Measurements from ENCODE around the gene PPM1E.

PPM1E gene

DNA sequence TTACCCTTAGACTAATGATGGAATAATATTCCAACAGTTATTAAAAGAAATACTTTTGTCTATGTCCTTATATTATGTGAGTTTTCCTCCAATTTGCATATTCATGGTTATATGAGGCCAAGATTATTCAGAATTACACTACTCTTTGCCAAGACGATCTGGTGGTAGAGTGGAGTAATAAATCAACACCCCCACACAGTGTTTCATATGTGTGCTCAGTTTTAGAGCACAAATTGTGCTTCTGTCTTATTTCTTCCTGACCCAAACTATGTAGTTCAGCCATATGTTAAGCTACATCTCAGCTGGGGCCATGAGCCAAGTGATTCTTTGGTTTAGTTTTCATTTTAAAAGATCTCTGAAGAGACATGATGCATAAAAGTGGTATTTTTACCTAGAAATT is 26.9 kb upstream of the PPM1E start:
- ATAC-seq: no peak
- no peak for TF ChIP-seq PPARA (CRISPR knock-in tag; IDR thresholded peaks at IDR 0.05; ENCODE audit: borderline replicate concordance)
- no peak for TF ChIP-seq TCF4 (CRISPR knock-in tag; IDR thresholded peaks at IDR 0.05; ENCODE audit: borderline replicate concordance)
- TF ChIP-seq, protein P1, sequence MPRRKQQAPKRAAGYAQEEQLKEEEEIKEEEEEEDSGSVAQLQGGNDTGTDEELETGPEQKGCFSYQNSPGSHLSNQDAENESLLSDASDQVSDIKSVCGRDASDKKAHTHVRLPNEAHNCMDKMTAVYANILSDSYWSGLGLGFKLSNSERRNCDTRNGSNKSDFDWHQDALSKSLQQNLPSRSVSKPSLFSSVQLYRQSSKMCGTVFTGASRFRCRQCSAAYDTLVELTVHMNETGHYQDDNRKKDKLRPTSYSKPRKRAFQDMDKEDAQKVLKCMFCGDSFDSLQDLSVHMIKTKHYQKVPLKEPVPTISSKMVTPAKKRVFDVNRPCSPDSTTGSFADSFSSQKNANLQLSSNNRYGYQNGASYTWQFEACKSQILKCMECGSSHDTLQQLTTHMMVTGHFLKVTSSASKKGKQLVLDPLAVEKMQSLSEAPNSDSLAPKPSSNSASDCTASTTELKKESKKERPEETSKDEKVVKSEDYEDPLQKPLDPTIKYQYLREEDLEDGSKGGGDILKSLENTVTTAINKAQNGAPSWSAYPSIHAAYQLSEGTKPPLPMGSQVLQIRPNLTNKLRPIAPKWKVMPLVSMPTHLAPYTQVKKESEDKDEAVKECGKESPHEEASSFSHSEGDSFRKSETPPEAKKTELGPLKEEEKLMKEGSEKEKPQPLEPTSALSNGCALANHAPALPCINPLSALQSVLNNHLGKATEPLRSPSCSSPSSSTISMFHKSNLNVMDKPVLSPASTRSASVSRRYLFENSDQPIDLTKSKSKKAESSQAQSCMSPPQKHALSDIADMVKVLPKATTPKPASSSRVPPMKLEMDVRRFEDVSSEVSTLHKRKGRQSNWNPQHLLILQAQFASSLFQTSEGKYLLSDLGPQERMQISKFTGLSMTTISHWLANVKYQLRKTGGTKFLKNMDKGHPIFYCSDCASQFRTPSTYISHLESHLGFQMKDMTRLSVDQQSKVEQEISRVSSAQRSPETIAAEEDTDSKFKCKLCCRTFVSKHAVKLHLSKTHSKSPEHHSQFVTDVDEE (CRISPR knock-in tag; IDR thresholded peaks at IDR 0.05): no peak
- TF ChIP-seq ZNF8 (CRISPR knock-in tag; IDR thresholded peaks at IDR 0.05): no peak
- TF ChIP-seq ZC3H10 (CRISPR knock-in tag; IDR thresholded peaks at IDR 0.05): no peak
- no peak for TF ChIP-seq OSR1 (CRISPR knock-in tag; IDR thresholded peaks at IDR 0.05)
- TF ChIP-seq ARNTL (CRISPR knock-in tag; IDR thresholded peaks at IDR 0.05; ENCODE audit: borderline replicate concordance, low read depth): no peak
- TF ChIP-seq ZFP30 (CRISPR knock-in tag; IDR thresholded peaks at IDR 0.05): no peak
- no peak for TF ChIP-seq ESRRG (CRISPR knock-in tag; IDR thresholded peaks at IDR 0.05)

DNA sequence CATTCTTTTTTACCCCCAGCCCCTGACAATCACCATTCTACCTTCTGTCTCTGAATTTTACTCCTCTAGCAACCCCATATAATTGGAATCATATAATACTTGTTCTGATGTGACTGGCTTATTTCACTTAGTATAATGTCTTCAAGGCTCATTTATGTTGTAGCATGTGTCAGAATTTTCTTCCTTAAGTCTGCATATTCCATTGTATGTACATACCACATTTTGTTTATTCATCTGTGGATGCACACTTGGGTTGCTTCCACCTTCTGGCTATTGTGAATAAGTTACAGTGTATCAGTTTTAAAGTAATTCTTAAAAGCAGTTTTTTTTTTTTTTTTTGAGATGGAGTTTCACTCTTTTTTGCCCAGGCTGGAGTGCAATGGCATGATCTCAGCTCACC is 24.7 kb upstream of the PPM1E start:
- no peak for ATAC-seq
- TF ChIP-seq ISL1 (CRISPR knock-in tag; IDR thresholded peaks at IDR 0.05): no peak
- TF ChIP-seq, protein P2, sequence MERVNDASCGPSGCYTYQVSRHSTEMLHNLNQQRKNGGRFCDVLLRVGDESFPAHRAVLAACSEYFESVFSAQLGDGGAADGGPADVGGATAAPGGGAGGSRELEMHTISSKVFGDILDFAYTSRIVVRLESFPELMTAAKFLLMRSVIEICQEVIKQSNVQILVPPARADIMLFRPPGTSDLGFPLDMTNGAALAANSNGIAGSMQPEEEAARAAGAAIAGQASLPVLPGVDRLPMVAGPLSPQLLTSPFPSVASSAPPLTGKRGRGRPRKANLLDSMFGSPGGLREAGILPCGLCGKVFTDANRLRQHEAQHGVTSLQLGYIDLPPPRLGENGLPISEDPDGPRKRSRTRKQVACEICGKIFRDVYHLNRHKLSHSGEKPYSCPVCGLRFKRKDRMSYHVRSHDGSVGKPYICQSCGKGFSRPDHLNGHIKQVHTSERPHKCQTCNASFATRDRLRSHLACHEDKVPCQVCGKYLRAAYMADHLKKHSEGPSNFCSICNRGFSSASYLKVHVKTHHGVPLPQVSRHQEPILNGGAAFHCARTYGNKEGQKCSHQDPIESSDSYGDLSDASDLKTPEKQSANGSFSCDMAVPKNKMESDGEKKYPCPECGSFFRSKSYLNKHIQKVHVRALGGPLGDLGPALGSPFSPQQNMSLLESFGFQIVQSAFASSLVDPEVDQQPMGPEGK (CRISPR knock-in tag; IDR thresholded peaks at IDR 0.05; ENCODE audit: borderline replicate concordance): no peak
- TF ChIP-seq, protein P1 (CRISPR knock-in tag; IDR thresholded peaks at IDR 0.05): no peak
- no peak for TF ChIP-seq TOX (CRISPR knock-in tag; IDR thresholded peaks at IDR 0.05; ENCODE audit: borderline replicate concordance)
- TF ChIP-seq, protein P3, sequence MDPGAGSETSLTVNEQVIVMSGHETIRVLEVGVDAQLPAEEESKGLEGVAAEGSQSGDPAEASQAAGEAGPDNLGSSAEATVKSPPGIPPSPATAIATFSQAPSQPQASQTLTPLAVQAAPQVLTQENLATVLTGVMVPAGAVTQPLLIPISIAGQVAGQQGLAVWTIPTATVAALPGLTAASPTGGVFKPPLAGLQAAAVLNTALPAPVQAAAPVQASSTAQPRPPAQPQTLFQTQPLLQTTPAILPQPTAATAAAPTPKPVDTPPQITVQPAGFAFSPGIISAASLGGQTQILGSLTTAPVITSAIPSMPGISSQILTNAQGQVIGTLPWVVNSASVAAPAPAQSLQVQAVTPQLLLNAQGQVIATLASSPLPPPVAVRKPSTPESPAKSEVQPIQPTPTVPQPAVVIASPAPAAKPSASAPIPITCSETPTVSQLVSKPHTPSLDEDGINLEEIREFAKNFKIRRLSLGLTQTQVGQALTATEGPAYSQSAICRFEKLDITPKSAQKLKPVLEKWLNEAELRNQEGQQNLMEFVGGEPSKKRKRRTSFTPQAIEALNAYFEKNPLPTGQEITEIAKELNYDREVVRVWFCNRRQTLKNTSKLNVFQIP (CRISPR knock-in tag; IDR thresholded peaks at IDR 0.05; ENCODE audit: borderline replicate concordance, low read depth): no peak
- TF ChIP-seq, protein P4, sequence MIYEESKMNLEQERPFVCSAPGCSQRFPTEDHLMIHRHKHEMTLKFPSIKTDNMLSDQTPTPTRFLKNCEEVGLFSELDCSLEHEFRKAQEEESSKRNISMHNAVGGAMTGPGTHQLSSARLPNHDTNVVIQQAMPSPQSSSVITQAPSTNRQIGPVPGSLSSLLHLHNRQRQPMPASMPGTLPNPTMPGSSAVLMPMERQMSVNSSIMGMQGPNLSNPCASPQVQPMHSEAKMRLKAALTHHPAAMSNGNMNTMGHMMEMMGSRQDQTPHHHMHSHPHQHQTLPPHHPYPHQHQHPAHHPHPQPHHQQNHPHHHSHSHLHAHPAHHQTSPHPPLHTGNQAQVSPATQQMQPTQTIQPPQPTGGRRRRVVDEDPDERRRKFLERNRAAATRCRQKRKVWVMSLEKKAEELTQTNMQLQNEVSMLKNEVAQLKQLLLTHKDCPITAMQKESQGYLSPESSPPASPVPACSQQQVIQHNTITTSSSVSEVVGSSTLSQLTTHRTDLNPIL (CRISPR knock-in tag; IDR thresholded peaks at IDR 0.05; ENCODE audit: low read depth): no peak
- TF ChIP-seq ESRRG (CRISPR knock-in tag; IDR thresholded peaks at IDR 0.05): no peak
- TF ChIP-seq ZFP3 (CRISPR knock-in tag; IDR thresholded peaks at IDR 0.05): no peak
- no peak for TF ChIP-seq TCF4 (CRISPR knock-in tag; IDR thresholded peaks at IDR 0.05; ENCODE audit: borderline replicate concordance)
- TF ChIP-seq SNAI2 (CRISPR knock-in tag; IDR thresholded peaks at IDR 0.05): no peak
- no peak for TF ChIP-seq GLIS3 (CRISPR knock-in tag; IDR thresholded peaks at IDR 0.05)
- TF ChIP-seq ZC3H10 (CRISPR knock-in tag; IDR thresholded peaks at IDR 0.05): no peak
- no peak for TF ChIP-seq RARB (CRISPR knock-in tag; IDR thresholded peaks at IDR 0.05)
- no peak for TF ChIP-seq CSDC2 (CRISPR knock-in tag; IDR thresholded peaks at IDR 0.05)

DNA sequence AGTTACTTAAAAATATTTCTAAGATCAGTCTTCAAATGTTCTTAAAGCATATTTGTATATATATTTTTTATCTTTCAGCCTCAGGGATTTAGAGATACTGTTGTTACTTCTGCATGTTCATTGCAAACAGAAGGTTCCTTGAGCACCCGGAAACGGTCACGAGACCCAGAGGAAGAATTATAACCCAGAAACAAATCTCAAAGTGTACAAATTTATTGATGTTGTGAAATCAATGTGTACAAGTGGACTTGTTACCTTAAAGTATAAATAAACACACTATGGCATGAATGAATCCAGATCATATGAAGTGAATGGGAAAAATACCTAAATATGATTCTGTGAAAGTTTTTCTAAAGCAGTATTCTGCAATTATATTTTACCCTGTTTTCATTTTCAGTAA is 21.6 kb upstream of the PPM1E start:
- no peak for ATAC-seq
- TF ChIP-seq, protein P3 (CRISPR knock-in tag; IDR thresholded peaks at IDR 0.05; ENCODE audit: borderline replicate concordance, low read depth): no peak
- TF ChIP-seq BACH2 (CRISPR knock-in tag; IDR thresholded peaks at IDR 0.05; ENCODE audit: borderline replicate concordance) (no peak), TOX (CRISPR knock-in tag; IDR thresholded peaks at IDR 0.05; ENCODE audit: borderline replicate concordance) (no peak), ZNF565 (CRISPR knock-in tag; conservative IDR thresholded peaks at IDR 0.05; ENCODE audit: low read depth) (no peak), ZC3H10 (CRISPR knock-in tag; IDR thresholded peaks at IDR 0.05) (no peak), SNAI2 (CRISPR knock-in tag; IDR thresholded peaks at IDR 0.05) (no peak), ESRRG (CRISPR knock-in tag; IDR thresholded peaks at IDR 0.05) (no peak), ZFP30 (CRISPR knock-in tag; IDR thresholded peaks at IDR 0.05) (no peak), OSR1 (CRISPR knock-in tag; IDR thresholded peaks at IDR 0.05) (no peak)
- TF ChIP-seq, protein P5, sequence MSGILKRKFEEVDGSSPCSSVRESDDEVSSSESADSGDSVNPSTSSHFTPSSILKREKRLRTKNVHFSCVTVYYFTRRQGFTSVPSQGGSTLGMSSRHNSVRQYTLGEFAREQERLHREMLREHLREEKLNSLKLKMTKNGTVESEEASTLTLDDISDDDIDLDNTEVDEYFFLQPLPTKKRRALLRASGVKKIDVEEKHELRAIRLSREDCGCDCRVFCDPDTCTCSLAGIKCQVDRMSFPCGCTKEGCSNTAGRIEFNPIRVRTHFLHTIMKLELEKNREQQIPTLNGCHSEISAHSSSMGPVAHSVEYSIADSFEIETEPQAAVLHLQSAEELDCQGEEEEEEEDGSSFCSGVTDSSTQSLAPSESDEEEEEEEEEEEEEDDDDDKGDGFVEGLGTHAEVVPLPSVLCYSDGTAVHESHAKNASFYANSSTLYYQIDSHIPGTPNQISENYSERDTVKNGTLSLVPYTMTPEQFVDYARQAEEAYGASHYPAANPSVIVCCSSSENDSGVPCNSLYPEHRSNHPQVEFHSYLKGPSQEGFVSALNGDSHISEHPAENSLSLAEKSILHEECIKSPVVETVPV (CRISPR knock-in tag; IDR thresholded peaks at IDR 0.05): no peak
- TF ChIP-seq, protein P2 (CRISPR knock-in tag; IDR thresholded peaks at IDR 0.05; ENCODE audit: borderline replicate concordance): no peak
